ENCODE data around the gene TEX44. TPM values are rescaled to one million over a fixed set of nuclear protein-coding genes. Genes with fewer than 3 reads are reported as not detected.

TEX44 gene
- total and polyA plus RNA-seq, 2 of the 13 experiments (the other 11 are each of a cell fraction or from before 2014, with no cell fraction given): not detected

DNA sequence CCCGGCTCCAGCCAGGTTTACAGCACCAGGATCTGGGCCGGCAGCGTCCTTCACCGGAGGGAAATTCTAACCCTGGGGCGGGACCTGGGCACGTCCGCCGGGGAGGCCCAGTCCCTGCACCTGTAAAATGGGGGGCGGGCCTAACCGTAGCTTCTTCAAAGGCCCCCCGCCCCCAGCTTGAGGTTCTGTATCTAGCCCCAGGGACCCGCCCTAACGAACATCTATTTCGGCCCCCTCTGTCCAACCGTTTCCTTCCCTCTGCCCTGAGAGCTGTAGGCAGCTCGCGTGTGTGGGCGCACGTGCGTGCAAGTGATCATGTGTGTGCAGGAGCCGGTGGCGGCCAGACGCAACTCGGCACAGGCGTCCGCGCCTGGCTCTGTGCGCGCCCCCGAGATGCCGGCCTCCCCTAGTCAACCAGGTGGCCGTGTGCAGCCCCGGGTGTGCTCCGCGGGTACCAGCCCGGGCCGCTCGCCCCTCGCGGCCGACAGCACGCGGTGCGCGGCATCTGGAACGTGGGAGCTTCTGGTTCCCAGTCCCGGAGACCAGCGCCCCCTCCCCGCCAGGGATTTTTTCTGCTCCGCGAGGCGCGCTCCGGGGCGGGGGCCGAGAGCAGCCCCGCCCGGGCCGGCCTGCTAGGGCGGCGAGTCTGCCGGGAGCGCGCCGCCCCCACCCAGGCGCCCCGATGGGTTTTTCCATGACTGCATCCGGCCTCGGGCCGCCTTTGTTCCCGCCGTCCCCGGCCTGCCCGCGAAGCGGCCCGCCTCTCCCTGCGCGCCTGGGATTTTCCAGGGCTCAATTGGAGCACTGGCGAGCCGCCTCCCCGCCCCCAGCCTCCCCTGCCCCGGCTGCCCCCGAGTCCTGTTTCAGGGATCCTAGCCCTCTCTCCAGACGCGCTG, 21.2 kb downstream of the TEX44 start (continued):
- TF ChIP-seq, protein P1, sequence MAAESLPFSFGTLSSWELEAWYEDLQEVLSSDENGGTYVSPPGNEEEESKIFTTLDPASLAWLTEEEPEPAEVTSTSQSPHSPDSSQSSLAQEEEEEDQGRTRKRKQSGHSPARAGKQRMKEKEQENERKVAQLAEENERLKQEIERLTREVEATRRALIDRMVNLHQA (CRISPR knock-in tag; IDR thresholded peaks at IDR 0.05): no peak
- TF ChIP-seq, protein P2, sequence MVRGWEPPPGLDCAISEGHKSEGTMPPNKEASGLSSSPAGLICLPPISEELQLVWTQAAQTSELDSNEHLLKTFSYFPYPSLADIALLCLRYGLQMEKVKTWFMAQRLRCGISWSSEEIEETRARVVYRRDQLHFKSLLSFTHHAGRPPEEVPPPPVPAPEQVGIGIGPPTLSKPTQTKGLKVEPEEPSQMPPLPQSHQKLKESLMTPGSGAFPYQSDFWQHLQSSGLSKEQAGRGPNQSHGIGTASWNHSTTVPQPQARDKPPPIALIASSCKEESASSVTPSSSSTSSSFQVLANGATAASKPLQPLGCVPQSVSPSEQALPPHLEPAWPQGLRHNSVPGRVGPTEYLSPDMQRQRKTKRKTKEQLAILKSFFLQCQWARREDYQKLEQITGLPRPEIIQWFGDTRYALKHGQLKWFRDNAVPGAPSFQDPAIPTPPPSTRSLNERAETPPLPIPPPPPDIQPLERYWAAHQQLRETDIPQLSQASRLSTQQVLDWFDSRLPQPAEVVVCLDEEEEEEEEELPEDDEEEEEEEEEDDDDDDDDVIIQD (CRISPR knock-in tag; IDR thresholded peaks at IDR 0.05; ENCODE audit: low read depth): 0 out of 2 replicates have a peak, but pooled peaks have one; percentile 10
- TF ChIP-seq NFAT5 (CRISPR knock-in tag; IDR thresholded peaks at IDR 0.05) (peak; percentile 95), KLF13 (CRISPR knock-in tag; IDR thresholded peaks at IDR 0.05) (peak; percentile 70; the same call in 1 of the 2 replicates), TFDP1 (CRISPR knock-in tag; IDR thresholded peaks at IDR 0.05; ENCODE audit: borderline replicate concordance) (peak; percentile 86), SMARCE1 (IDR thresholded peaks at IDR 0.05; ENCODE audit: borderline replicate concordance) (no peak), ZZZ3 (CRISPR knock-in tag; IDR thresholded peaks at IDR 0.05; ENCODE audit: borderline replicate concordance) (no peak; the same call in 1 of the 2 replicates), HNRNPK (IDR thresholded peaks at IDR 0.05; ENCODE audit: low read depth, low read length, poor library complexity, severe bottlenecking) (peak; percentile 69), NFYB (CRISPR knock-in tag; IDR thresholded peaks at IDR 0.05) (no peak), HNRNPUL1 (IDR thresholded peaks at IDR 0.05; ENCODE audit: low read depth, low read length) (no peak), ZNF350 (CRISPR knock-in tag; IDR thresholded peaks at IDR 0.05; ENCODE audit: borderline replicate concordance, low read depth) (0 out of 2 replicates have a peak, but pooled peaks have one; percentile 26)
- TF ChIP-seq, protein P3, sequence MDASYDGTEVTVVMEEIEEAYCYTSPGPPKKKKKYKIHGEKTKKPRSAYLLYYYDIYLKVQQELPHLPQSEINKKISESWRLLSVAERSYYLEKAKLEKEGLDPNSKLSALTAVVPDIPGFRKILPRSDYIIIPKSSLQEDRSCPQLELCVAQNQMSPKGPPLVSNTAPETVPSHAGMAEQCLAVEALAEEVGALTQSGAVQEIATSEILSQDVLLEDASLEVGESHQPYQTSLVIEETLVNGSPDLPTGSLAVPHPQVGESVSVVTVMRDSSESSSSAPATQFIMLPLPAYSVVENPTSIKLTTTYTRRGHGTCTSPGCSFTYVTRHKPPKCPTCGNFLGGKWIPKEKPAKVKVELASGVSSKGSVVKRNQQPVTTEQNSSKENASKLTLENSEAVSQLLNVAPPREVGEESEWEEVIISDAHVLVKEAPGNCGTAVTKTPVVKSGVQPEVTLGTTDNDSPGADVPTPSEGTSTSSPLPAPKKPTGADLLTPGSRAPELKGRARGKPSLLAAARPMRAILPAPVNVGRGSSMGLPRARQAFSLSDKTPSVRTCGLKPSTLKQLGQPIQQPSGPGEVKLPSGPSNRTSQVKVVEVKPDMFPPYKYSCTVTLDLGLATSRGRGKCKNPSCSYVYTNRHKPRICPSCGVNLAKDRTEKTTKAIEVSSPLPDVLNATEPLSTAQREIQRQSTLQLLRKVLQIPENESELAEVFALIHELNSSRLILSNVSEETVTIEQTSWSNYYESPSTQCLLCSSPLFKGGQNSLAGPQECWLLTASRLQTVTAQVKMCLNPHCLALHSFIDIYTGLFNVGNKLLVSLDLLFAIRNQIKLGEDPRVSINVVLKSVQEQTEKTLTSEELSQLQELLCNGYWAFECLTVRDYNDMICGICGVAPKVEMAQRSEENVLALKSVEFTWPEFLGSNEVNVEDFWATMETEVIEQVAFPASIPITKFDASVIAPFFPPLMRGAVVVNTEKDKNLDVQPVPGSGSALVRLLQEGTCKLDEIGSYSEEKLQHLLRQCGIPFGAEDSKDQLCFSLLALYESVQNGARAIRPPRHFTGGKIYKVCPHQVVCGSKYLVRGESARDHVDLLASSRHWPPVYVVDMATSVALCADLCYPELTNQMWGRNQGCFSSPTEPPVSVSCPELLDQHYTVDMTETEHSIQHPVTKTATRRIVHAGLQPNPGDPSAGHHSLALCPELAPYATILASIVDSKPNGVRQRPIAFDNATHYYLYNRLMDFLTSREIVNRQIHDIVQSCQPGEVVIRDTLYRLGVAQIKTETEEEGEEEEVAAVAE (CRISPR knock-in tag; IDR thresholded peaks at IDR 0.05; ENCODE audit: borderline replicate concordance): no peak
